Tibial nerve (tissue), 4 donors: Measurements from ENCODE around the gene MSX1.

ENCODE experiments used
- CTCF ChIP-seq, 5 experiments: fragments of 200-600 bp in 3 of 5; fragments of 450-650 bp in 2 of 5; sonication (generic) in 3 of 5; IDR thresholded peaks; one replicate each; pipeline ENCODE4 v1.5.1; 2016 to 2019; ENCODE audit warnings: antibody characterized with exemption in 5 of 5, mild to moderate bottlenecking in 3 of 5, moderate library complexity in 2 of 5
- EP300 ChIP-seq, 2 donors: sonication (generic); formaldehyde crosslinking; IDR thresholded peaks; one replicate each; pipeline ENCODE4 v1.6.1; 2017; ENCODE audit warnings: antibody characterized with exemption in 2 of 2, mild to moderate bottlenecking in 1 of 2
- POLR2A ChIP-seq, 2 donors: fragments of 450-650 bp; IDR thresholded peaks; one replicate each; pipeline ENCODE4 v1.6.1; 2017; ENCODE audit warnings: antibody characterized with exemption in 2 of 2, mild to moderate bottlenecking in 2 of 2, moderate library complexity in 2 of 2

GRCh38 chr4:4841156-4841555, 18.3 kb upstream of the MSX1 start:
- TF ChIP-seq POLR2A (IDR thresholded peaks at IDR 0.05) (no peak), CTCF (IDR thresholded peaks at IDR 0.05) (no peak), EP300 (IDR thresholded peaks at IDR 0.05) (no peak)
